HG03442 (cell line): Measurements from ENCODE around the gene MMP2.

Experiments
- ATAC-seq: cut with Tn5 transposase; IDR thresholded peaks from one replicate; pipeline ENCODE4 v1.9.1; 2021; ENCODE audit warnings: mild to moderate bottlenecking, moderate library complexity; ENCODE audit not compliant: unreplicated experiment

Gene MMP2

GRCh38 chr16:55491691-55492090, 12.7 kb downstream of the MMP2 start:
- ATAC-seq = no peak

GRCh38 chr16:55492756-55493380, 13.9 kb downstream of the MMP2 start:
- ATAC-seq = no peak

GRCh38 chr16:55494994-55495421, 16.0 kb downstream of the MMP2 start:
- no peak for ATAC-seq

- ATAC-seq = no peak
These were observed 16.8 kb downstream of the MMP2 start for GRCh38 chr16:55495616-55496289.

GRCh38 chr16:55496509-55497145, 17.6 kb downstream of the MMP2 start:
- no peak for ATAC-seq

- ATAC-seq = no peak
These were observed 18.6 kb downstream of the MMP2 start for GRCh38 chr16:55497558-55497957.

GRCh38 chr16:55498101-55498500, 19.1 kb downstream of the MMP2 start:
- no peak for ATAC-seq

GRCh38 chr16:55499281-55499680, 20.3 kb downstream of the MMP2 start:
- ATAC-seq = no peak

GRCh38 chr16:55499951-55500529, 21.0 kb downstream of the MMP2 start:
- no peak for ATAC-seq

GRCh38 chr16:55500530-55501011, 21.6 kb downstream of the MMP2 start:
- ATAC-seq = no peak

- ATAC-seq = no peak
These were observed 22.7 kb downstream of the MMP2 start for GRCh38 chr16:55501549-55502322.

- no peak for ATAC-seq
These were observed 23.9 kb downstream of the MMP2 start for GRCh38 chr16:55502801-55503366.

- no peak for ATAC-seq
These were observed 24.9 kb downstream of the MMP2 start for GRCh38 chr16:55503726-55504550.

GRCh38 chr16:55505333-55506015, 26.5 kb downstream of the MMP2 start:
- ATAC-seq = no peak

- ATAC-seq = no peak
These were observed 27.1 kb downstream of the MMP2 start for GRCh38 chr16:55506083-55506482.

- ATAC-seq = no peak
These were observed 27.7 kb downstream of the MMP2 start for GRCh38 chr16:55506708-55507107.

GRCh38 chr16:55508271-55508921, 29.4 kb downstream of the MMP2 start:
- no peak for ATAC-seq
